RWPE1 (cell line): ENCODE results near the gene CCR1.
A peak's percentile ranks its signal among the peaks of the same experiment; 100 is the strongest.

Source experiments
- CTCF ChIA-PET: fragments of 350-600 bp; sonication (Branson Sonifier 250); formaldehyde crosslinking; extraction: SDS; loops from one replicate; lab custom pipeline; 2021; lab: Yijun Ruan, JAX
- POLR2A ChIA-PET: fragments of 400-600 bp; formaldehyde crosslinking; extraction: SDS; loops from one replicate; lab custom pipeline; 2020; ENCODE audit warnings: antibody characterized with exemption; ENCODE audit not compliant: low non-redundant PET; lab: Yijun Ruan, JAX
- DNase-seq: peaks from one replicate; pipeline ENCODE4 v3.0.0; 2012; ENCODE audit warnings: low spot score
- H3K27ac ChIP-seq: fragments of 450-650 bp; 2 replicates; pipeline ENCODE4 v1.5.1; 2017
- TF ChIP-seq, protein P1 (sequence below): fragments of 450-650 bp; conservative IDR thresholded peaks from 2 replicates; pipeline ENCODE4 v1.5.1; 2017; ENCODE audit warnings: low read depth, mild to moderate bottlenecking

The CCR1 gene

DNA sequence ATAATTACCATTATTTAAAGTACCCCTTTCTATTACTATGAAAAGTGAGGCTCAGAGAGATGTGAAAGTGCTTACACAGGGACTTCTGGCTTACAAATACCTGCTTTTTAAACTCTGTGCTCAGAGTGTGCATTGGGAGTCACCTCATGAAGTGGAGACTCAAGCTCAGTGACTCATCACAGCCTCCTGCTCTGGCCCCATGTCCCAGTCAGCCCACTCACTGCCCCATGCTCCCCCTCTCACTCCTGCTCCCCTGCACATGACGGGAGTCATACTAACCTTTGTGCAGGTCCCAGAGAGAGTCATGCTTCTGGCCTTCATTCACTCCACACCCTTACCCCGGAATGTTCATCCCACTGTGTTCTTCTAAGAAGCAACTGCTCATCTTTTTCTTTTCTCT lies 20.2 kb downstream of the CCR1 start:
- H3K27ac ChIP-seq, result no peak overlapping the region
- TF ChIP-seq, protein P1, sequence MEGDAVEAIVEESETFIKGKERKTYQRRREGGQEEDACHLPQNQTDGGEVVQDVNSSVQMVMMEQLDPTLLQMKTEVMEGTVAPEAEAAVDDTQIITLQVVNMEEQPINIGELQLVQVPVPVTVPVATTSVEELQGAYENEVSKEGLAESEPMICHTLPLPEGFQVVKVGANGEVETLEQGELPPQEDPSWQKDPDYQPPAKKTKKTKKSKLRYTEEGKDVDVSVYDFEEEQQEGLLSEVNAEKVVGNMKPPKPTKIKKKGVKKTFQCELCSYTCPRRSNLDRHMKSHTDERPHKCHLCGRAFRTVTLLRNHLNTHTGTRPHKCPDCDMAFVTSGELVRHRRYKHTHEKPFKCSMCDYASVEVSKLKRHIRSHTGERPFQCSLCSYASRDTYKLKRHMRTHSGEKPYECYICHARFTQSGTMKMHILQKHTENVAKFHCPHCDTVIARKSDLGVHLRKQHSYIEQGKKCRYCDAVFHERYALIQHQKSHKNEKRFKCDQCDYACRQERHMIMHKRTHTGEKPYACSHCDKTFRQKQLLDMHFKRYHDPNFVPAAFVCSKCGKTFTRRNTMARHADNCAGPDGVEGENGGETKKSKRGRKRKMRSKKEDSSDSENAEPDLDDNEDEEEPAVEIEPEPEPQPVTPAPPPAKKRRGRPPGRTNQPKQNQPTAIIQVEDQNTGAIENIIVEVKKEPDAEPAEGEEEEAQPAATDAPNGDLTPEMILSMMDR, result no peak
- POLR2A ChIA-PET, result no interaction called here
- DNase-seq, result peak; percentile 25
- CTCF ChIA-PET, result no interaction called here

DNA sequence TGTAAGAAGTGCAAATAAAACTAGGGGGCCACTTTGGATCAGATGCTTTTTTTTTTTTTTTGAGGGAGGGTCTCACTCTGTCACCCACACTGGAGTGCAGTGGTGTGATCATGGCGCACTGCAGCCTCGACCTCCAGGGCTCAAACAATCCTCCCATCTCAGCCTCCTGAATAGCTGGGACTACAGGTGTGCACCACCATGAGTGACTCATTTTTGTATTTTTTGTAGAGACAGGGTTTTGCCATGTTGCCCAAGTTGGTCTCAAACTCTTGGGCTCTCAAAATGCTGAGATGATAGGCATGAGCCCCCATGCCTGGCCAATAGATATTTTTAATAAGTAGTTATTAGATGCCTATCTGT lies 20.8 kb downstream of the CCR1 start:
- ChIA-PET CTCF (no interaction called here), POLR2A (no interaction called here)
- no peak for DNase-seq
- no peak overlapping the region for H3K27ac ChIP-seq
- TF ChIP-seq, protein P1, result no peak

DNA sequence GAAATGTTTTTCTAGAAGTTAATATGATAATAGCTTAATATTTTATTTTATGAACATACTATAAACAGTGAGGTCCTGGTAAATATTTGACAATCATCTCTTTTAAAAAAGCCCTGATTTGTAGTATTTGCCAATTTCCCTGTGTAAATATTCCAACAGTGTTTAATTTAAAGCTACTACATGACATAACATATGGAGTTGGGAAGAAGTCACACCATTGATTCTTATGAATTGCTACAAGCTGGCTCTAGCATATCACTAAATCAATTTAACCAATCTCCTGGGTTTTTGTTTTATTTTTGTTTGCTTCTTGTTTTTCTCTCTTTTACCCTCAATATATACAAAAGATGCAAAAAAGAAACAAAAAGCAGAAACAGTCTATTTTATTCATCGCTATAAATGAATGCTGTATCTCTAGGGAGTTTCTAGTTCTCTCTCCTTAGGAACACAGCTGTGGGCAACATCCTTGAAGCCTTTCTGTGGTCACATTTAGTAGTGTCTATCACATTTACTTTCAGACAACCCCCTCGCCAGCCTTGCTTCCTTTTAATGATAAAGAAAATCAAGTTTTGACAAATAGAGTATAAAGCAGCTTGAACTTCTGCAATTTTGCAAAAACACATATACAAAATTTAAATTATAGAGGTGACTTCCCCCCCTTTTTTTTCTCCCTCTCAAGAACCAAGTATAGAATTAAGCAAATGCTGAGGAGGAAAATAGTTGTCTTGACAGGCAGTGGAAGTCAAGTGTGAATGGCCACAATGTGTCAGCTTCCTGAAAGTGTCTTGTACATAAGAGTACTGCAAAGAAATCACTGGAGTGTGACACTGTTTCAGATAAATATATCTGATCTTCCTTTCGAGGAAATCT lies 21.4 kb downstream of the CCR1 start:
- POLR2A ChIA-PET, result no interaction called here
- no peak overlapping the region for H3K27ac ChIP-seq
- TF ChIP-seq, protein P1, result no peak
- no peak for DNase-seq
- CTCF ChIA-PET, result no interaction called here

DNA sequence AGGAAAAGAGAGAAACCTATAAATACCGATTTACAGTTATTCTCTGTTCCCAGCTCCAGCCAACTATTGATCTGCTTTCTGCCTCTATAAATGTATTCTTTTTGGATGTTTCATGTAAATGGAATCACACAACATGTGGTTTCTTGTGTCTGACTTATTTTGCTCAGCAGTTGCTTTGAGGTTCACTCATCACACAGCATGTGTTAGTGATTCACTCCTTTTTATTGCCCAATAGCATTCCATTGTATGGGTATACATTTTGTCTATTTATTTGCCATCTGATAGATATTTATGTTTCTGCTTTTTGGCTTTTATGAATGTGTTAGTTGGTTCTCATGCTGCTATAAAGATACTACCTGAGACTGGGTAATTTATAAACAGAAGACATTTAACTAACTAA lies 23.6 kb downstream of the CCR1 start:
- ChIA-PET CTCF (no interaction called here), POLR2A (no interaction called here)
- no peak overlapping the region; the same call in 1 of the 2 replicates for H3K27ac ChIP-seq
- TF ChIP-seq, protein P1, result no peak
- peak; percentile 48 for DNase-seq

DNA sequence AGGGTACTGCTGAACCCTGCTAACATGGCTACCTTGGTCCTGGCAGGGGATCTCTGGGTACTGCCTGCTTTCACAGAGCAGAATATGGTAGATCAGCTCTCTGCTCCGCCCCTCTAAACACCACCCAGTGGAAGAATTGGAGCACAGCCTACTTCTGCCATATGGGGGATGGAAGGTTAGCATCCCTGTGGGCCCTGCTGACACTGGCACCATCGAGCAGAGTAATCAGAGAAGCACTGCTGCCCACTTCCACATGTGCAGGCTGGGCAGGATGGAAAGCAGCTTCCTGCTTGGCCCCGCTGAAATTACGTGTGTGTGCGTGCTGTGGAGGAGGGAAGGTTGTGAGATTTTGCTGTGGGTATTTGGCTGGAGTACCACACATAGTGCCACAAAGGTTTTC lies 24.8 kb downstream of the CCR1 start:
- POLR2A ChIA-PET, result no interaction called here
- CTCF ChIA-PET, result interaction anchor here (0.6 kb wide), 1 partner anchor 95 kb away, joined by 4 read pairs; no protein-coding TSS in a partner anchor
- DNase-seq, result no peak
- TF ChIP-seq, protein P1, result no peak
- no peak overlapping the region for H3K27ac ChIP-seq

DNA sequence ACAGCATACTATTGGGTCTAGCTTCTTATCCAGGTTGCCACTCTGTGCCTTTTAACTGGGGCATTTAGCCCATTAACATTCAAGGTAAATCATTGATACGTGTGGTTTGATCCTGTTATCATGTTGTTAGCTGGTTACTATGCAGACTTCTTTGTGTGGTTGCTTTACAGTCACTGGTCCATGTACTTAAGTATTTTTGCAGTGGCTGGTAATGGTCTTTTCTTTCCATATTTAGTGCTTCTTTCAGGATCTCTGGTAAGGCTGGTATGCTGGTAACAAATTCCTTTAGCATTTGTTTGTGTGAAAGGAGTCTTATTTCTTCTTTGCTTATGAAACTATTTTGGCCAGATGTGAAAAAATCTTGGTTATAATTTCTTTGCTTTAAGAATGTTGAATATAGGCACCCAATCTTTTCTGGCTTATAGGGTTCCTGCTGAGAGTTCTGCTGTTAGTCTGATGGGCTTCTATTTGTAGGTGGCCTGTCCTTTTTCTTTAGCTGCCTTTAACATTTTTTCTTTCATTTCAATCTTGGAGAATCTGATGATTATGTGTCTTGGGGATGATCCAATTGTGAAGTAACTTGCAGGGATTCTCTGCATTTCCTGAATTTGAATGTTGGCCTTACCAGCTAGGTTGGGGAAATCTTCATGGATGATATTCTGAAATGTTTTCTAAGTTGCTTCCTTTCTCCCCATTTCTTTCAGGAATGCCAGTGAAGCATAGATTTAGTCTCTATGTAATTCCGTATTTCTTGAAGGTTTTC lies 39.3 kb downstream of the CCR1 start:
- TF ChIP-seq, protein P1, result no peak
- no peak for DNase-seq
- ChIA-PET POLR2A (no interaction called here), CTCF (no interaction called here)
- no peak overlapping the region for H3K27ac ChIP-seq
